ENCODE data around the gene DDR2. TPM values are rescaled to one million over a fixed set of nuclear protein-coding genes. Genes with fewer than 3 reads are reported as not detected.

DDR2 gene
- total RNA-seq, 1 donor from 2014 or later = 54.4 TPM

GRCh38 chr1:162697140-162697895 lies 65.1 kb downstream of the DDR2 start:
- Mint-ChIP-seq H3K27ac (peak overlapping the region; percentile 77), H3K4me1 (ENCODE audit: unreplicated experiment) (peaks cover 48% of the 10 kb centered on the region), H3K36me3 (peaks cover 4% of the 10 kb centered on the region), H3K27me3 (no peaks in the 10 kb centered on the region), H3K4me3 (peak overlapping the region; percentile 75), H3K9me3 (no peaks in the 10 kb centered on the region)
- DNase-seq (ENCODE audit: extremely low spot score, unreplicated experiment) = no peak
- TF ChIP-seq CTCF (conservative IDR thresholded peaks at IDR 0.05) = no peak

- DNase-seq (ENCODE audit: extremely low spot score, unreplicated experiment) = no peak
- Mint-ChIP-seq H3K4me1 (ENCODE audit: unreplicated experiment) (peaks cover 33% of the 10 kb centered on the region), H3K9me3 (no peaks in the 10 kb centered on the region), H3K27me3 (no peaks in the 10 kb centered on the region), H3K36me3 (no peaks in the 10 kb centered on the region), H3K4me3 (no peak overlapping the region), H3K27ac (no peak overlapping the region)
- peak; percentile 17 for TF ChIP-seq CTCF (conservative IDR thresholded peaks at IDR 0.05)
These were observed 67.1 kb downstream of the DDR2 start for GRCh38 chr1:162699366-162699765.

- no peak for TF ChIP-seq CTCF (conservative IDR thresholded peaks at IDR 0.05)
- no peaks in the 10 kb centered on the region for H3K27me3 Mint-ChIP-seq
- no peak for DNase-seq (ENCODE audit: extremely low spot score, unreplicated experiment)
- H3K4me3 Mint-ChIP-seq = no peak overlapping the region
- H3K27ac Mint-ChIP-seq = no peak overlapping the region
- no peaks in the 10 kb centered on the region for H3K9me3 Mint-ChIP-seq
- no peaks in the 10 kb centered on the region for H3K36me3 Mint-ChIP-seq
- H3K4me1 Mint-ChIP-seq (ENCODE audit: unreplicated experiment) = peaks cover 32% of the 10 kb centered on the region
These were observed 67.9 kb downstream of the DDR2 start for GRCh38 chr1:162700131-162700530.

DNA sequence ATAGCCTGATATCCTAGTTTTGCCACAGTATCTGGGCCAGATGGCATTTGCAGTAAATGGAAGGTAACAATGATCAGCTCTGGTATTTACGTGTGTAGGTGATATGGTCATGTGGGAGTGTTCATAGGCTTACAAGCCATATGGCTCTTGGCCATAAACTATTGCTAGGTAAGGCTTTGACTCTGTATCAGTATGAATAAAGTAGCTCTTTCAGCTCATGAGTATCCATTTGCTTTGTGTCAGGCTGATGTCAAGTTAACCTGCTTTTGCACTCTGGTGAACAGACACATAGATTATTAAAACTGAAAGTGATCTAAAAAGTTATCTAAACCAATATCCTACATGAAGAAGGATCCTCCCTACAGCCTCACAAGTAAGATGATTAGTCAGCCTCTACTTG lies 69.0 kb downstream of the DDR2 start:
- H3K4me1 Mint-ChIP-seq (ENCODE audit: unreplicated experiment) = peaks cover 23% of the 10 kb centered on the region
- no peak for TF ChIP-seq CTCF (conservative IDR thresholded peaks at IDR 0.05)
- no peak for DNase-seq (ENCODE audit: extremely low spot score, unreplicated experiment)
- peaks cover 6% of the 10 kb centered on the region for H3K36me3 Mint-ChIP-seq
- H3K27me3 Mint-ChIP-seq = no peaks in the 10 kb centered on the region
- H3K4me3 Mint-ChIP-seq = no peak overlapping the region
- H3K27ac Mint-ChIP-seq = no peak overlapping the region
- no peaks in the 10 kb centered on the region for H3K9me3 Mint-ChIP-seq

- H3K4me1 Mint-ChIP-seq (ENCODE audit: unreplicated experiment) = peaks cover 10% of the 10 kb centered on the region
- peaks cover 10% of the 10 kb centered on the region for H3K36me3 Mint-ChIP-seq
These were observed 70.4 kb downstream of the DDR2 start for GRCh38 chr1:162702628-162703027.

More at GRCh38 chr1:162702628-162703027, 70.4 kb downstream of the DDR2 start:
- no peak for TF ChIP-seq CTCF (conservative IDR thresholded peaks at IDR 0.05)
- Mint-ChIP-seq H3K27ac (no peak overlapping the region), H3K27me3 (no peaks in the 10 kb centered on the region), H3K4me3 (no peak overlapping the region), H3K9me3 (no peaks in the 10 kb centered on the region)
- DNase-seq (ENCODE audit: extremely low spot score, unreplicated experiment) = no peak
